NCI-H524 (cell line): ENCODE measurements around the gene LAMA5.
"Not testable (repeated sequence)": the region's sequence is repeated elsewhere in the genome, so short reads cannot be mapped to it uniquely, and the experiment has no call there.

ENCODE experiments used
- DNase-seq, 2 experiments: peaks; one replicate each; lab custom pipeline; 2025; lab: John Stamatoyannopoulos, UW

The LAMA5 gene

DNA sequence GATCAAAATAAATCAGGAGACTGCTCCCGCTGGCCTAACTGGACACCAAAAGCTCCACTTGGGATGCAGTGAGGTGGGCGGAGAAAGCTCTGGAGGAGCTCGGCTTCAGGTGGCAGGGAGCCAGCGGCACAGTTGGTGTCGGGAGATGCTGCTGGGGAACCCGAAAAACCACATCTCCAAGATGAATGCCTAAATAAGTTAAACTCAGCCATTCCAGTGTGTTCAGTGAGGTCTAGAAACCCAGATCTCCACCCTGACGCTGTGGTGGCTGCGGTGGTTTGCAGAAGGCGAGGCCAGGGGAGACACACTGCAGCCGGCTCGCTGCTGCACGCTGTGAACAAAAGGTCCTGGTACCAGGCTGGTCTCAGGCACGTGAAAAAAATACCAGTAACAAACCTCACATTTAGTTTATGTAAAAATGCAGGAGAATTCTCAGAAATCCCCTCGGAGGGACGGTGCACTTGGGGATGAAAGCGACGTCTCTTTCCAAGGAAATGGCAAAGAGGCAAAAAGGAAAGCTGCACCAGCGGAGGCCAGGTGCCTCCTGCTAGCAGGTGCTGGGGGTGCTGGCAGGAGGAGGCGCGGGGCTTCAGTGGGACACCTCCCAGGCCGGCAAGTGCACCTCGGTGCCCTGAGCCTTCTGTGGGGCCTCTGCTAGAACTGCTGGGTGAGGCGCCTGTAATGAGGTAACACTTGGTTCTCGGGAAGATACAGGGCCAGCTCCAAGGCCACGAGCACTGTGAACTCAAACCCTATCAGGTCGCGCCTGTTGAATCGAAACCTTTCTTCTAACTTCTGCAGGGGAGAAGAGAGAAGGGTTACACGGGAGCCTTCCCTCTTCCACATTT lies 23.4 kb upstream of the LAMA5 start:
- no peak for DNase-seq

DNA sequence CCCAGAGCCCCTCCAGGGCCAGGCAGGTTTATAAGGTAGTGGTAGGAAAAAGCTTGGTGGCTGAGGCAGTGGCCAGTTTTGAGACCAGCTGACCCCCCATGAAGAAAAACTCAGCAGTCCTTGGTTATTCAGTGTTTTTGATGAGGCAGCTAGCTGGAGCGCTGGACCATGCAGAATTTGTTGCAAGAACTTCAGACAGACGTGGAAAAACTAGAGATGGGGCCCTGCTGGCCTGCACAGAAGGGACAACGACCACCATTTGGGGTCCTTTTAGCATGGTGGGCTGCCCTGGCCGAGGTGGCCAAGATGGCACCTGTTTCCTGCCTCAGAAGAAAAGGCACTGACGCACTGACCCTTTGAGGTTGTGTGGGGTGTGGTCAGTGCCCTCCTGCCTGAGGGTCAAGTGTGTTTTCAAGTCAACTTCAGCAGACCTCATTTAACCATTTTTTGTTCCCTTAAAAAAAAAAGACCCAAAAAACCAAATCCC lies 22.5 kb upstream of the LAMA5 start:
- DNase-seq = no peak

DNA sequence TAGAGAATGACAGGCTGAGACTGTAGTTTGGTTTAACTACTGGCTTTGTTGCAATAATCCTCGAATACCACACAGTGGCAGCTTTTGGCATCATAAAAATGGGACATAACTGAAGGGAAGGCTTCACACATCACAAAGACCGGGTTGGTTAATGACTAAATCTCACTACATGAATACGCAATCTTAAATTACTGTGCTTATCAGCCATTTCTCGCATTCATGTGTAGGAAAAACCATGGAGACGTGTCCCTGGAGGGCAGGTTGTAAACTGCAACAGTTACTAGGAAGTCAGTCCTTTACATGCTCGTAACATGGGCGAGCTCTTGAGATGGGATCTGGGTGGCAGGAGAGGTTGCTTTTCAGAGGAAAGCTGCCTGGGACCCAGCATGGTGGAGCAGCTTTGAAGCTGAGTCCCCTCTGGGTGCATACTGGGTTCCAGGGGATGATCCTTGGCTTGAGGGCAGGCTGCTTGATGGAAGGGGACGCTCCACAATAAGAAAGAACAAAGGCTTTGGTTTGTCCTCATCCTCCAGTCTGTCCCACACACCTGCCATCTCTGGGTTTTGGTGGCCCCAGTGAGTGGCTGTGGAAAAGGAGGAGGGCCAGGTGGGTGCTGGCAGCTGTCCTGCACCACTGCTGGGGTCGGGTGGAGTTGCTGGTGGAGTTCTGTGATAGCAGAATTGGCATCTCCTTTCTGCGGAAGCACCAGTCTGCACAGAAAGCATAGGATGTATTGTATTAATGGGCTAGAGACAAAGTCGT lies 21.9 kb upstream of the LAMA5 start:
- no peak for DNase-seq

DNA sequence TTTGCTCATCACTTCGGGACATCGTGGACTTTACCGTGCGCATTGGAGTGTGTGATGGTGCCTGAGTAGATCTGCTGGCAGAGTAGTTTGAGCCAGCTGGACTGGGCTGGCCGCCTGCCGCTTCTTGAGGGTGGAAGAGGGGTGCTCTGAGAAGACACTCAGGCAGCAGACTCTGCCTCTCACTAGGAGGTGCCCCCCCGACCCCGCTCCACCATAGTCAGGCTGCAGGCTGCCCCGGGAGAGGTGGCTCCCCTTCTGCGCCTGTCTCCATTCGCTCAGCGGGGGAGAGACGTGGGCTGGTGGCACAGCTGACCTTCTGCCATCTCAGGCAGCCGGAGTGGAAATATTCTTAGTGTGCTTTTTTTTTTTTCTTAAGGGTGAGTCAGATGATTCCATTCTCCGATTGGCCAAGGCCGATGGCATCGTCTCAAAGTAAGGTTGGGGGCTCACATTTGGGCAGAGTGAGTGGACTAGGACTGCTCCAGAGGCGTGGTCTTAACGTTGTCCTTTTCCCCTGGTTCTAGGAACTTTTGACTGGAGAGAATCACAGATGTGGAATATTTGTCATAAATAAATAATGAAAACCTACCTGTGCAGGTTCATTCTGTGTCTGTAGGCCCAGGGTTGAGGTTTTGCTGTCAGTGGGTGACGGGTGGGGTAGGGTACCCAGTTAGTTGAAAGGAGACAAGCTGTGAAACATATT lies 21.0 kb upstream of the LAMA5 start:
- DNase-seq = no peak

DNA sequence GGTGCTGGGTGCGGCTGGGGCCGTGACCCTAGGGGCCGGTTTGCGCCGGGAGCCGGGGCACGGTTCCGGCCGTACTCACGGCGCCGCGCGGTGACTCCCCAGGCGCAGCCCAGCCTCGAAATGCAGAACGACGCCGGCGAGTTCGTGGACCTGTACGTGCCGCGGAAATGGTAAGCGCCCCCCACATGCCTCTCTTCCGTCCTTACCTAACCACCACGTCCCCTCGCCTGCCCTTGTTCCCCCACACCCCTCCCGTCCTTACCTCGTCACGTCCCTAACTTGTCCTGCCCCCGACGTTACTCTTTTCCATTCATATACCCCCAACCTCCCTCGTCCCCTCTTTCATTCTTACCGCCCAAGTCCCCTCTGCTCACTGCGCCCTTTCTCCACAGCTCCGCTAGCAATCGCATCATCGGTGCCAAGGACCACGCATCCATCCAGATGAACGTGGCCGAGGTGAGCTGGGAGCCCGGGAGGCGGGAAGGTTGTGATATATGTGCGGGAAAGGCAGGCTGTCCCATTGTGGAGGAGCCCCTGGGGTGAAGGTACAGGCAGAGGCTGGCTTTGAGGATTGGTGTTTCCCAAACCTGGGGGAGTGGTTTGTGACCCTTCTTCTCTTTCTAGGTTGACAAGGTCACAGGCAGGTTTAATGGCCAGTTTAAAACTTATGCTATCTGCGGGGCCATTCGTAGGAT lies 20.3 kb upstream of the LAMA5 start:
- DNase-seq = no peak

DNA sequence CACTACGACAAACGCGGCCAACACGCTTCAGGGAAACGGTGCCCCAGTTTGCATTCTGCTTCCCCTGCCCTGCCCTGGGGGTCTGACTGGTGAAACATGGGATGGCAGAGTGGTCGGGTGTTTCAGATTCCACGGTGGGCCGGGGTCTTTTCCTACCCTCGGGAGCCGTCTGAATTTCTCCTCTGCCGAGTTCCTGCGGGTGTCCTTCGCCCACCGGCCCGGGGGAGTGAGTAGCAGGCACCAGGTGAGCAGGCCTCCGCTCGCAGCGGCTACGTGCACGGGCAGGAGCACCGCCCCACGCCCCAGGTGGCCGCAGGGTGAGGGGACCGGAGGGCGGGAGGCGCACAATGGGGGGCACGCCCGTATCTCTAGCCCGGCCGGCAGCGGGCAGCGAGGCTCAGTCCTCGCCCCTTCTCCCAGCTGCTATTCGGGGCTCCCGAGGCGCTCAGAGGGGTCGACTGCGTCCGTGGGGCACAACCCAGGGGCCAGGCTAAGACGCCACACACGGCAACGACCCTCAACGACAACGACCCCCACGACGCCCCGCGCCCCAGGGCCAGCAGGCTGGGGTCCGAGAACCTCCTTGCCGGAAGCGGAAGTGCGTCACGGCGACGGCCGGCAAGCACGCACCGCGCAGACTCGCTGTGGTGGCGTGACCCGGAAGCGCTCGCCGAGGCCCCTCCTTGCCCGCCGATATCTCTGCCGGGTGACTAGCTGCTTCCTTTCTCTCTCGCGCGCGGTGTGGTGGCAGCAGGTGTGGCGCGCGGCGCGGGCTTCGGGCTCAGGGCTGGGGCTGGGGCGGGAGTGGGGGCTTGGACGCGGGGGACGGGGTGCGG lies 19.5 kb upstream of the LAMA5 start, which contains the start of gene RPS21:
RPS21 (plus strand) TSS at position 721 of the 836 bp plus-strand sequence. CDS start 236 bp downstream, outside the sequence.
- DNase-seq = peak; percentile 65 to 89

DNA sequence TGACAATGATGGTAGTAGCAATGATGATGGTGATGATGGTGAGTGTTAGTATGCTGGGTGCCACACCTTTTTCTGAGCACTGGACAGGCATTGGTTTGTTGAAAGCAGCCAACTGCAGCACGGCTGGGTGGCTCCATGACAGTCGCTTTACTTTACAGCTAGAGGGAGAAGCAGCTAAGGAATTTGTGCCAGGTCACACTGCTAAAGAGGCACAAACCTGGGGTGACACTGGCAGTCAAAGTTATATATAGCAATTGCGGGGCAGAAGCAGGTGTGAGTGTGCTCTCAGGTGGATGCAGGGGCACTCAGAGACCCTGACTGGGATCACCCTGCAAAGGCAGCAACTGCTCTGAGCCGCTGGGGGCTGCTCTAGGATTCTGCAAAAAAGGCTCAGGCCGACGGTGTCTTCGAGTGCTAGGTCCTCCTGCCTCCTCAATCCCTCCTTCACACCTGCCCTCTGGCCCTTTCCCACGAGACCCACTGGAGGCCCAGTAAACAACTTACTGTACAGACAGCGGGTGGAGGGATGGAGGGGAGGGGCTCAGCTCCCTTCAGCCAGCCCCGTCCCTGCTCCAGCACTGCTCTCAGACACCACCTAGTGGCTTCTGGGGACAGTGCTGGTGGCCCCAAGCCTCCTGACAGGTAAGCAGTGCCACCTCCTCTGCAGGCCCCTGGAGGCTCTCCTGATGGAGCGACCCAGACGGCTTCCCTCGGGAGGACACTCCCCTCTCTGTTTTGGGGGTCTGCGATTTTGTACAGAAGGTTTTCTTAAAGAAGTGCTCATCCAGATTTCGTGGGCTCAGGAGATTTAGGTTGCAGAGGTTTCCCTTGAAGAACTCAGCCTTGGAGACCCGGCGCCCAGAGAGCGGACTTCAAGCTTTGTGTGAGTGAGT lies 15.4 kb upstream of the LAMA5 start:
- peak; percentile 60 to 81 for DNase-seq

DNA sequence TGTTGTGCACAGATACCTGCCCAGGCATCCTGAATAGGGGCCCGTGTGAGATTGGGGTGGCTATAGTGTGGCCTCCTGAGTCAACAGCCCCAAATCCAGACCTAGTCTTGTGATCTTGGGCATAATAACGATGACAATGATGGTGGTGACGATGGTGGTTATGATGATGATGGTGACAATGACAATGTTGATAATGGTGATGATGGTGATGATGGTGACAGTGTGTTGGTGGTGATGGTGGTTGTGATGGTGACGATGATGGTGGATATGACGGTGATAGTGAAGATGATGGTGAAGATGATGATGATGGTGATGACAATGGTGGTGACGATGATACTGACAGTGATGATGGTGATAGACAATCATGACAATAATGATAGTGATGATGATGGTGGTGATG lies 14.7 kb upstream of the LAMA5 start:
- DNase-seq = no peak

DNA sequence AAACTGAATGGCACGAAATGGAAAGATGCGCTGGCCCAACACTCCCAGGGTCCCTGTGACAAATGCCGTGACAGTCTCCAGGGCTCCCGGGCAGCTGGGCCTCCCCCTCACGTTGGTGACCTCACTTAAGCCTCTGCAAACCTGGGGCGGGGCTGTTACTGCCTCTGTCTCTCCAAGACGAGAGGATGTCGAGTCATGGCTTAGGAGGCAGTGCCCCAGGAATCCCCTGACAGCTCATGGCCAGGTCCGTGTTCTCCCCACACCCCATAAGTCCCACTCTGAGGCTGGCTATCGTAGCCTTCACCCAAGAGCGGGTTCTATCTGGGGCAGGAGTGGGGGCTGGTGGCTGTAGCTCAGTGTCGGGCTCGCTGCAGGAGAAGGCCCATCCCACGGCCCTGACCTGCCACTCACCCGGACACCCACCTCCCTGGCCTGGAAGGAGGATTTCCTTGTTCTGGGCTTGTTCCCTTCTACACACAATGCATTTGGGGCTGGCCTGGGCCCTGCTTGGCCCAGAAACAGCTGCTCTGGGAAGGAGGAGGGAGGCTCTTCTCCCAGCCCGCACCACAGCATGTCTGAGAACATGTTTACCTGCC lies 14.2 kb upstream of the LAMA5 start:
- DNase-seq = no peak

DNA sequence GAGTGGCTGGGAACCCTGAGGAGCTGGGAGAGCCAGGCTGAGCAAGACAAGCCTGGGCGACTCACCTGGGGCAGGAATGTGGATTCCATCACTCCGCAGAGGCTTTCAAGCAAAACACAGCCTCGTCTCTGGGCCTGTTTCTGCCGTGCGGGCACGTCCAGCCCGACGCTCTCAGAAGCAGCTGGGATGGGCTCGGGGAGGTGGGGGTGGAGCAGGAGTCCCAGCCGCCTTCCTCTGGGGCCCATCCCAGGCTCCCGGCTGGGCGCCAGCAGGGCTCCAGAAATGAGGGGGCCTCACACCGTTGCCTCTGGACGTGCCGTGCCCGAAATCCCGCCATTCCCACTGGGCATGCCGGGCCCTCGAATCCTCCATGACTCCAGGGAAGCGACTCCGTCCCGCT lies 11.1 kb upstream of the LAMA5 start:
- no peak for DNase-seq

DNA sequence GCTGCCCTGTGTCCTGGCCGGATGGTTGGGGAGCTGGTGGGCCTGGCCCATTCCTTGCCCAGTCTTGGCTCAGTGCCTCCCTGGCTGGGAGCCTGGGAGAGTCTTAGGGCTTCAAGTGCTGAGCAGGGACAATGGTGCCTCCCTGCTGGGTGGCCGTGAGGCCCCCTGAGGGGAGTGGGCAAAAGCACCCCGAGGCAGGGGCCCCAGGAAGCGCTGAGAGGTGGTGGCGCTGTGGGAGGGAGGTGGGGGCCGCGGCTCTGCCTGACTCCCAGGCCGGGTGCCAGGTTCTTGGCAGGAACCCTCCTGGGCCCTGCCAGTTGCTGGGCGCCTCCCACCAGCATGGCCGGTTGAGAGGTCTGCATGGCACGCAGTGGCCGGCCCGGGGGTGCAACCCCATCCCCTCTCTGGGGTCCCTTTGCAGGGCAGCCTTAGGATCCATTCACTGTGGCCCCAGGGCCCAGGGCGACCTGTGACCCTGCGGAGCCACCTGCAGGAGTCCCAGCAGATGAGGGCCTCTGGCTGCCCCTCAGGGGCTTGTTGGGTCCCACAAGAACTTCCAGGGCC lies 10.6 kb upstream of the LAMA5 start:
- no peak for DNase-seq

DNA sequence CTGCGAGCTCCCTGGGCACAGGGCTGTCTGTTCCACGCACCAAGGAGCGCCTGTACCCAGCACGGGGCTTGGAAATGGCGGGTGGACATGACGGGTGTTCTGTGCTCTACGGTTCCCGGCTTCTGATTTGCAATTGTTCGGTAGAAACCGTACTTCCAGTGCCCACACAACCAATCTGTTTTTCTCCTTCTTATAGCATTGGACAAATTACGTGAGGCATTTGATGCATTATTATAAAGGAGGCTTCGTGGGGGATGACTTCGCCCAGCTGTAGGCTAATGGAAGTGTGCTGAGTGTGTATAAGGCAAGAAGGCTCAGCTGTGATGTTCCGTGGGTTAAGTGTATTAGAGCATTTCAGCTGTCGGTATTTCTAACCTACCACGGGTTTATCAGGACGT lies 10.0 kb upstream of the LAMA5 start:
- no peak for DNase-seq

DNA sequence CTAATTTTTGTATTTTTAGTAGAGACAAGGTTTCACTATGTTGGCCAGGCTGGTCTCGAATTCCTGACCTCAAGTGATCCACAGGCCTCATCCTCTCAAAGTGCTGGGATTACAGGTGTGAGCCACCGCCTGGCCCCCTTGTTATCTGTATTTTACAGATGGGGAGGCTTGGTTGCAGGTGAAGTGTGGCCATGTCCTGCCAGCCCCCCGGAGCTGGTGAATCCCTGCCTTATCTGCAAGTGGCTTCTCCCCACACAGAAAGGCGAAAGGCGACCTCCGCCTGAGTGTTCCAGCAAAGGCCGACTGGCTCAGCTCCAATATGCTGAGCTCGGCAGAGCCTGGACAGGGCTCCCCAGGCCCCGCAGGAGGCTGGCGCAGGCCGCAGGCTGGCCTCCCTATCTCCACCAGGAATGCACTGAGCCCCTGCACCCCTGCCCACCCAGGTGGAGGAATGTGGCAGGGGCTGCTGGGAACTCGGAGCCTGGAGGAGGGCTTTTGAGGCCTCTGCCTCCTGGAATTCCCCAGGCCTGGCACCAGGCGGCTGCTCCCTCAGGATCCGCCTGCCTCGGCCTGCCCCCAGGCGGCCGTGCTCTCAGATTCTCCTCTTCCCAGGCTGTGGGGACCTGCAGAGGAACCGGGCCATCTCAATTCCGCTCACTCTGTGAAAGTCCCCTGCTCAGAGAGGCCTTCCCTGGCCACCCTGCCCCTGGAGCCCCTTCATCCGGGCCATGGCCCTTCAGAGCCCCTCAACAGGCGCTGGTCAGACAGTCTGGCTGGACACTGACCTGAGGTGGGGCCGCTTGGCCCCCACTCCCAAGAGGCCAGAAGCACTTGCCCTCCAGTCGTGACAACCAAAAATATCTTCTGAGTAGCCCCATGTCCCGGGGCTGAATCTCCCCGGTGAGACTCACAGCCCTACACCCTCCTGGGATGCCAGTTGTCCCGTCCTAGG lies 9.3 kb upstream of the LAMA5 start:
- DNase-seq = no peak

DNA sequence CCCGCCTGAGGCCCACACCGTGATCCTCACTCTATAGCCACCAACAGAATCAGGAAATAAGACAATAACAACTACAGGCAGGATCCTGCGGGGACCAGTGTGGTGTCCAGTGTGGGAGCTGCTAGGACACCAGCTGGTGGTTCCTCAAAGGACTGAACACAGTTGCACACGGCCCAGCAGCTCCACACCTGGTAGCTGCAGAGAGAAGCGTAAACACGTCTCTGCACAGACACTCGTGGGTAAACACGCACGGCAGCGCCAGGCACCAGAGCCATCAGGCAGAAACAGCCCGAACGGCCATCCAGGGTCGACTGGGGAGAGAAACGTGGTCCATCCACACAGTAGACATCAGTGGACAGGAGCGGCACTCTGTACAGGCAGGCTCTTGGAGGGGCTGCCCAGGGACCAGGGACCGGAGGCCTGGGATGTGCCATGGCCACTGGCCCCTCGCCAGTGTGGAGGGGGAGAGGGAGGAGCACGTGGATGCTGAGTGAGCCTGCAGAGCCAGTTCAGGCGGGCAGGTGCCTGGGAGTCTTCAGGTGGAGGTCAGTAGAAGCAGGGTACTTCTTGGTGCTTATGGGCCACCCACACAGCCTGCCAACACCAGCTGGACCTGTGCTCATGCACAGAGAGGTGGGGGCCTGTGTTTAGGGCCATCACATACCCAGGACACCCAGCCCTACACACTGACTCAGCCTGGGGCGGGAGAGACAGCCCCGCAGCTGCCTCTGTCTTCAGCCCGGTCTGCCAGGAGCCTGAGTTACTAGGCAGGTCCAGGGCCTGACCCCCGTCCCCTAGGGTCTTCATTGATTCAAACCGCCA lies 7.4 kb upstream of the LAMA5 start:
- no peak for DNase-seq

DNA sequence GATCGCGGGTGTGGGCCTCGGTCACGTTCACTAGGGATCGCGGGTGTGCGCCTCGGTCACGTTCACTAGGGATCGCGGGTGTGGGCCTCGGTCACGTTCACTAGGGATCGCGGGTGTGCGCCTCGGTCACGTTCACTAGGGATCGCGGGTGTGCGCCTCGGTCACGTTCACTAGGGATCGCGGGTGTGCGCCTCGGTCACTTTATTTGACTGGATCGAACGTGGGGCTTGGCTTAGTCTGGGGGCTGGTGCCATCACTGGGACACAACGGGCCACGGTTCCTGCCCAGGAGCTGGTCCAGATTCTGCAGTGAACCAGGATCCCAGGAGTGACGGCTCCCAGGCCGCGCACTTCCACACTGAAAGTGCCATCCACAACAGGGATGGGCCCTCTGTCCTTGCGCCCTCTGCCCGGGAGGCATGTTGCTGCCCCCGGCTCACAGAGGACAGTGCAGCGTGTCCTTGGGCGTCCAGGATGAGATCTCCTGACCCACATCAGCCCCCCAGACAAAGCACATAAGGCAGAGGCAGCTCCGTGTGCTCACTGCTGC lies 6.6 kb upstream of the LAMA5 start:
- DNase-seq = not testable (repeated sequence)

DNA sequence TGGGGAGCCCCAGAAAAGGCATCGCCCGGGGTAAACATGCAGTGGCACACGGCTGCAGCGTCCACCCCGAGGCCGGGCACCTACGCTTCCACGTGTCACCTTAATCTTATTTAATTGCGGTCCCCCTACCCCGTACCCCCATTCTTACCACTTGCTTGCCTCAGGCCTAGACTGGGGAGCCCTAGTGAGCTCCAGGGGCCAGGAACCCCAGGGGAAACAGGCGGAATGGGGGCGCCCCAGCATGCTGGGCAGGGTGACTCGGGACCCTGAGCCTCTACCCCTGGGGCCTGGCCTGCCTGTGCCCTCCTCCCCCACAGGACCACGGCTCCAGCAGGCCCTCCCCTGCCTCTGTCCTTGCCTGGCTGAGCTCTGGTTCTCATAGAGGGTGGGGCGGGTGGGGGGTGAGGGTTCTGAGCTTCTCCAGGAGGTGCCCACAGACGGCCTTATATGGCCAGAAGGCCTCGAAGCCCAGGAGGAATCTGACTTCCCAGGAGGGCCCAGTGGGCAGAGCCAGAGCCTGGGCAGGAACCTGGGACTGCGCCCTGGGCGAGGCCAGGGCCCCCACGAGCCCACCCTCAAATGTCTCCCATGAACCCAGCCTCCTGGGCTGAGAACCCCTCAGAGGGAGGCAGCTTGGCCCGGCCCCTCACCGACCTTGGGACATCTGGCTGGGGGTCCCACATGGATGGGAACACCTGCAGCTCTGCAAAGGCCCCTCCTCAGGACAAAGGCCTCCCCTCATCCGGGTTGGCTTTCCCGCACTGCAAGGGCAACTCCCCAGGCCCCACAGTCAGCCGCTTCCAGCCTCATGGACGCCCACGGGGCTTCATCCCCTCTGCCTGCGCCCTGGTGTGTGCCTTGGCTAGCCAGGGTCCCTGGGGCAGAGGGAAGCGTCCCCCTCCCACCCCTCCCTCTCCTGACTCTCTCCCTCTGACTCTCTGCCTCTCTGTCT lies 5.2 kb upstream of the LAMA5 start:
- no peak for DNase-seq
